Epithelial cell of esophagus (primary cell): Measurements from ENCODE around the gene MISP.

ENCODE experiments used
- DNase-seq: peaks from one replicate; pipeline ENCODE4 v3.0.0; 2010; ENCODE audit warnings: low read depth
- H3K4me3 ChIP-seq: 2 replicates; pipeline ENCODE4 v1.5.1; 2011; ENCODE audit warnings: mild to moderate bottlenecking, low read length, control low read depth
- TF ChIP-seq, protein P1 (sequence below): IDR thresholded peaks from 2 replicates; pipeline ENCODE4 v1.5.1; 2011; ENCODE audit warnings: low read depth, mild to moderate bottlenecking, low read length, control low read depth, inconsistent platforms; ENCODE audit not compliant: insufficient read depth; ENCODE audit errors: missing control alignments

Gene MISP

GRCh38 chr19:795073-795611 is 44.2 kb downstream of the MISP start:
- no peak overlapping the region for H3K4me3 ChIP-seq
- DNase-seq, result no peak
- TF ChIP-seq, protein P1, sequence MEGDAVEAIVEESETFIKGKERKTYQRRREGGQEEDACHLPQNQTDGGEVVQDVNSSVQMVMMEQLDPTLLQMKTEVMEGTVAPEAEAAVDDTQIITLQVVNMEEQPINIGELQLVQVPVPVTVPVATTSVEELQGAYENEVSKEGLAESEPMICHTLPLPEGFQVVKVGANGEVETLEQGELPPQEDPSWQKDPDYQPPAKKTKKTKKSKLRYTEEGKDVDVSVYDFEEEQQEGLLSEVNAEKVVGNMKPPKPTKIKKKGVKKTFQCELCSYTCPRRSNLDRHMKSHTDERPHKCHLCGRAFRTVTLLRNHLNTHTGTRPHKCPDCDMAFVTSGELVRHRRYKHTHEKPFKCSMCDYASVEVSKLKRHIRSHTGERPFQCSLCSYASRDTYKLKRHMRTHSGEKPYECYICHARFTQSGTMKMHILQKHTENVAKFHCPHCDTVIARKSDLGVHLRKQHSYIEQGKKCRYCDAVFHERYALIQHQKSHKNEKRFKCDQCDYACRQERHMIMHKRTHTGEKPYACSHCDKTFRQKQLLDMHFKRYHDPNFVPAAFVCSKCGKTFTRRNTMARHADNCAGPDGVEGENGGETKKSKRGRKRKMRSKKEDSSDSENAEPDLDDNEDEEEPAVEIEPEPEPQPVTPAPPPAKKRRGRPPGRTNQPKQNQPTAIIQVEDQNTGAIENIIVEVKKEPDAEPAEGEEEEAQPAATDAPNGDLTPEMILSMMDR, result no peak

DNA sequence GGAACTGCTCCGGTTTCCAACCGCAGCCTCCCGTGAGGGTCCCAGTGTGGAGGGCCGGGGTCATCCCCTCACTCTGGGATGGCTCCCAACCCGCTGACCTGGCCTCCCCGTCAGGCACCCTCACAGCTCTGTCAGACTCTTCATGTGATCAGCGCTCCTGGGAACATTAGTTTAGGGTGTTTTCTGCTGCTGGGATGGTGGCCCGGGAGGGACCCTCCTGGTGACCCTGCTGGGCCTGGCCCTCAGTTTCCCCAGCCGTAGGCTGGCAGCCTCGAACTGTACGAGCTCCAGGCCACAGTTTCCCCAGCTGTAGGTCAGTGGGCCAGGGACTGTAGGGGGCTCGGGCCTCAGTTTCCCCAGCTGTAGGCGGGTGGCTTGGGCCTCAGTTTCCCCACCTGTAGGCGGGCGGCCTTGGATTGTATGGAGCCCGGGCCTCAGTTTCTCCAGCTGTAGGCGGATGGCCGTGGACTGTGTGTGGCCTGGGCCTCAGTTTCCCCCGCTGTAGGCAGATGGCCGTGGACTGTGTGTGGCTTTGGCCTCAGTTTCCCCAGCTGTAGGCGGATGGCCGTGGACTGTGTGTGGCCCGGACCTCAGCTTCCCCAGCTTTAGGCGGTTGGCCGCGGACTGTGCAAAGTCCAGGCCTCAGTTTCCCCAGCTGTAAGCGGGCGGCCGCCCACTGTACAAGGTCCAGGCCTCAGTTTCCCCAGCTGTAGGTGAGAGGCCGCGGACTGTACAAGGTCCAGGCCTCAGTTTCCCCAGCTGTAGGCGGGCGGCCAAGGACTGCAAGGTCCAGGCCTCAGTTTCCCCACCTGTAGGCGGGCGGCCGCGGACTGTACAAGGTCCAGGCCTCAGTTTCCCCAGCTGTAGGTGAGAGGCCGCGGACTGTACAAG is 45.0 kb downstream of the MISP start:
- H3K4me3 ChIP-seq, result peak overlapping the region; percentile 79
- DNase-seq, result no peak

GRCh38 chr19:796692-797527 is 46.0 kb downstream of the MISP start, which contains the start of gene PTBP1:
PTBP1 (plus strand) TSS chr19:797452; CDS start chr19:797498, 46 bp downstream.
- DNase-seq, result peak; percentile 100
- H3K4me3 ChIP-seq, result peak within 1 kb of the TSS; percentile 79
- TF ChIP-seq, protein P1, result no peak

More for the DNA sequence above, 45.0 kb downstream of the MISP start:
- TF ChIP-seq, protein P1, result no peak

- H3K4me3 ChIP-seq, result peak overlapping the region; percentile 54
- DNase-seq, result peak; percentile 90
- TF ChIP-seq, protein P1, result no peak
Observed at GRCh38 chr19:797528-798414, 46.9 kb downstream of the MISP start.

DNA sequence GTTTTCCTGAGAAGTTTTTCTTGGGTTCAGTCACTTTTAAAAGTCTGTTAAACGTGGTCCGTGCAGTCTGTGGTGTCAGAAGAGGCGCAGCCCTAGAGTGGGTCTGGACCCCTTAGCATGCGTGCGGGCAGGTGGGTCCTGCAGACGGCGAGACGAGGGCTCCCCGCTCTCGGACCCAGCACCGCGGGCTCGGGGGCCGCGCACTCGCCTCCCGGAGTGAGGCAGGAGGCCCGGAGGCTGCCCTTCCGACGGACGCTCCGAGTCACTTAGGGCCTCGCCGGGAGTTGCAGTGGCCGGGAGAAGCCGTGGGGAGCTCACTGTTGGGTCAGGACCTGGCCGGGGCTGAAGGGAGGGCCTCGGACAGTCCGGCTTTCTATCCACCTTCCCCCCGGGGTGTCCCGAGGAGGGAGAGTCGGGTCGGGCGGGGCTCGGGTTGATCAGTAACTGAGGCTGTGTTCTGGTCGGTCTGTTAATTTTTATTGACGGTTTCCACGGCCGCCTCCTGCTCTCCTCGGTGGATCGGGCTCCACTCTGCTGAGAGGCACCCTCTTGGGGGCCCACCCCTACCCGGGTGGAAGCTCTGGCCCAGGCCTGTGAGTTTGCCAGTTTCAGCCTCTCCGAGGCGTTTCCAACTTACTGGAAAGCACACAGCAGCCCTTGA is 47.6 kb downstream of the MISP start:
- TF ChIP-seq, protein P1, result no peak
- no peak for DNase-seq

More for the DNA sequence above, 47.6 kb downstream of the MISP start:
- H3K4me3 ChIP-seq, result peak overlapping the region; percentile 54
